ENCODE data around the gene EBF4.

DNA sequence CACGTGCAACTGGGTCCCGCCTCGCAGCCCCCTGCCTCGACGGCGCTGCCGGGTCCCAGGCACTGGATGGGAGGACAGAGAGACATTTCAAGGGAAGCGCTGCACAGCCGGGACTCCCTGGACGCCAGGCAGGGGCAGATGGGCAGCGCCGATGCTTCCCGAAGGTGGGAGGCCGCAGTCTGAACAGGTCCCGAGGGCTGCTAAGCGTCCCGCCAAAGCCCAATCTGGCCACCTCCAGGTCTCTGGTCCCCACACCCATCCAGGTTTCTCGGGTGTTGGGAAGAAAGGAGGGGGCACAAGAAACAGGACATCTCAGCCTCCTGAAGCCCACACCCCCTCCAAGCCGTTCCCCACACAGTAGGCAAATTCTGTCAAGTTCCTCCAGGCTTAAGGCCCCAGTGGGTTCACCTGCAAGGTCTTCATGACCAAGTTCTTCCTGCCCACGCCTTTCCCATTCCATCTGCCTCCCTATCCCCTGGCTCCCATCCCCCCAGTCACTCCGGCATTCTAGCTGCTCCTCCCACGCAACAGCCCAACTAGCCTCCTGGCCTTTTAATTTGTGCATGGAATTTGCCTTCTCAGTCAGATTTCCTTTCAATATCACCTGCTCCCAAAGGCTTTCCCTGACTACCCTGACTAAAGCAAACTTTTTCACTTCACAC lies 113.2 kb downstream of the EBF4 start:
- no peak for TF ChIP-seq POLR2A (IDR thresholded peaks at IDR 0.05; ENCODE audit: low read length)
- no peak for TF ChIP-seq GATA1 (IDR thresholded peaks at IDR 0.05; ENCODE audit: low read depth, low read length)
